B cell (primary cell): ENCODE data around the gene SAMM50. TPM values are rescaled to one million over a fixed set of nuclear protein-coding genes. Genes with fewer than 3 reads are reported as not detected.

Experiments used
- ATAC-seq: fragments of 200-7000 bp; cut with Tn5 transposase; one replicate; pipeline ENCODE4 v1.10.0; 2021; ENCODE audit warnings: low read depth, mild to moderate bottlenecking, moderate number of reproducible peaks, moderate library complexity
- CTCF ChIA-PET: fragments of 350-600 bp; sonication (Branson Sonifier 250); formaldehyde crosslinking; loops from one replicate; lab custom pipeline; 2021; ENCODE audit warnings: antibody characterized with exemption, inconsistent platforms; lab: Charles Lee
- POLR2A ChIA-PET: fragments of 350-600 bp; sonication (Branson Sonifier 250); formaldehyde crosslinking; loops from one replicate; lab custom pipeline; 2021; ENCODE audit warnings: antibody characterized with exemption; lab: Charles Lee
- DNase-seq: peaks from one replicate; pipeline ENCODE4 v3.0.0; 2013
- H2AFZ ChIP-seq: 2 replicates; pipeline ENCODE4 v1.6.1; 2012; ENCODE audit warnings: mild to moderate bottlenecking, low read depth, low read length; ENCODE audit not compliant: insufficient read depth, poor library complexity, severe bottlenecking
- H3K27ac ChIP-seq, 2 donors: 1 replicate in 1 of 2; 2 replicates in 1 of 2; pipeline ENCODE4 v1.5.1; 2012 to 2013; ENCODE audit warnings: low read length in 2 of 2, mild to moderate bottlenecking in 2 of 2, moderate library complexity in 1 of 2
- H3K27me3 ChIP-seq, 4 experiments: fragments of 200-600 bp in 1 of 4; sonication (generic) in 1 of 4; replicated peaks in 1 of 4; 1 replicate in 2 of 4; 2 replicates in 2 of 4; pipeline versions ENCODE4 v1.6.1 to v1.7.0; 2013 to 2016; ENCODE audit warnings: low read length in 3 of 4, mild to moderate bottlenecking in 2 of 4, mixed read lengths in 1 of 4, moderate library complexity in 1 of 4; ENCODE audit not compliant: insufficient read depth in 4 of 4, control insufficient read depth in 3 of 4; ENCODE audit errors: control extremely low read depth in 1 of 4
- H3K36me3 ChIP-seq, 2 experiments: replicated peaks in 1 of 2; 1 replicate in 1 of 2; 2 replicates in 1 of 2; pipeline versions ENCODE4 v1.6.1 to v1.7.1; 2013; ENCODE audit warnings: low read length in 1 of 2; ENCODE audit not compliant: insufficient read depth in 2 of 2, control insufficient read depth in 1 of 2; ENCODE audit errors: control extremely low read depth in 1 of 2, extremely low read depth in 1 of 2
- H3K4me1 ChIP-seq, 2 donors: fragments of 200-600 bp in 1 of 2; sonication (generic) in 1 of 2; 1 replicate in 1 of 2; 2 replicates in 1 of 2; pipeline versions ENCODE4 v1.5.1 to v1.6.1; 2013 to 2017; ENCODE audit warnings: low read length in 2 of 2; ENCODE audit not compliant: control insufficient read depth in 2 of 2, insufficient read depth in 2 of 2
- H3K4me2 ChIP-seq: replicated peaks from 2 replicates; pipeline ENCODE3; 2012; ENCODE audit warnings: mild to moderate bottlenecking, low read depth, low read length; ENCODE audit not compliant: poor library complexity, severe bottlenecking
- H3K4me3 ChIP-seq, 5 experiments: fragments of 200-600 bp in 1 of 5; sonication (generic) in 1 of 5; 1 replicate in 3 of 5; 2 replicates in 2 of 5; pipeline versions ENCODE4 v1.5.1 to v1.7.0; 2011 to 2016; ENCODE audit warnings: low read length in 4 of 5, mild to moderate bottlenecking in 4 of 5, low read depth in 2 of 5, control low read depth in 1 of 5, moderate library complexity in 1 of 5; ENCODE audit not compliant: insufficient read depth in 1 of 5; ENCODE audit errors: control extremely low read depth in 1 of 5, extremely low read depth in 1 of 5
- H3K79me2 ChIP-seq: fragments of 200-600 bp; sonication (generic); one replicate; pipeline ENCODE4 v1.6.0; 2016; ENCODE audit warnings: low read length; ENCODE audit not compliant: control insufficient read depth, insufficient read depth
- H3K9ac ChIP-seq: fragments of 200-600 bp; sonication (generic); 2 replicates; pipeline ENCODE4 v1.6.1; 2017; ENCODE audit warnings: mild to moderate bottlenecking, low read length, moderate library complexity
- H3K9me3 ChIP-seq, 3 donors: one replicate each; pipeline versions ENCODE4 v1.6.1 to v1.7.1; 2013; ENCODE audit warnings: low read length in 2 of 3; ENCODE audit not compliant: control insufficient read depth in 2 of 3, insufficient read depth in 1 of 3; ENCODE audit errors: control extremely low read depth in 1 of 3
- H4K20me1 ChIP-seq: 2 replicates; pipeline ENCODE4 v1.6.0; 2012; ENCODE audit warnings: mild to moderate bottlenecking, low read length; ENCODE audit not compliant: insufficient read depth, control insufficient read depth, poor library complexity, severe bottlenecking
- H3K27ac Mint-ChIP-seq: one replicate; pipeline ENCODE4 v1.8.0; 2021; ENCODE audit warnings: mixed read lengths
- H3K27me3 Mint-ChIP-seq: one replicate; pipeline ENCODE4 v1.8.0; 2021; ENCODE audit warnings: mixed read lengths
- H3K4me1 Mint-ChIP-seq: one replicate; pipeline ENCODE4 v1.8.0; 2021; ENCODE audit warnings: mixed read lengths
- H3K4me3 Mint-ChIP-seq: one replicate; pipeline ENCODE4 v1.8.0; 2021; ENCODE audit warnings: mixed read lengths
- H3K9me3 Mint-ChIP-seq: one replicate; pipeline ENCODE4 v1.8.0; 2022; ENCODE audit warnings: mixed read lengths; ENCODE audit not compliant: insufficient read depth
- EZH2 ChIP-seq: IDR thresholded peaks from 2 replicates; pipeline ENCODE4 v1.6.1; 2012; ENCODE audit warnings: borderline replicate concordance, low read depth, mild to moderate bottlenecking, moderate library complexity, low read length; ENCODE audit not compliant: insufficient read depth, poor library complexity, severe bottlenecking
- WGBS: methylation state at CpG from one replicate; pipeline ENCODE4 v1.1.5; 2013; ENCODE audit warnings: missing lambda C conversion rate; ENCODE audit not compliant: insufficient coverage; 5-methylcytosine and 5-hydroxymethylcytosine counted together
- intact Hi-C: fragments of 100-400 bp; cut with micrococcal nuclease; formaldehyde crosslinking; loops from one replicate; pipeline ENCODE4 v1.10.0; 2022
- polyA plus RNA-seq: library from polyadenylated mRNA; depleted of rRNA; stranded (reverse); fragments of >200 nt; gene quantifications from 2 replicates; pipeline ENCODE4 v1.2.3, GENCODE V29; 2012
- total RNA-seq, 2 donors: library from RNA; stranded (reverse); fragments of 120-200 nt in 1 of 2; gene quantifications; 1 replicate in 1 of 2; 2 replicates in 1 of 2; pipeline versions ENCODE4 v1.2.3 to v1.2.4, GENCODE V29; 2013 to 2022
- TF ChIP-seq, protein P1 (sequence below): fragments of 200-600 bp; IDR thresholded peaks from one replicate; pipeline ENCODE4 v1.8.0; 2022; ENCODE audit warnings: antibody characterized with exemption, mild to moderate bottlenecking

Gene SAMM50
- total and polyA plus RNA-seq, 2 donors (not counting 1 experiment from before 2014, with no cell fraction given), result 18.8 to 43.2 TPM

GRCh38 chr22:43955883-43956782 lies 891 bp downstream of the SAMM50 start:
- Histone ChIP-seq H3K9ac (peak overlapping the region; percentile 79), H2AFZ (peak overlapping the region; percentile 87), H3K79me2 (peaks cover 55% of the 10 kb centered on the region), H3K4me2 (peak overlapping the region; percentile 90), H3K36me3 (peaks cover 0 to 4% of the 10 kb centered on the region in 2 experiments), H4K20me1 (peaks cover 40% of the 10 kb centered on the region), H3K27ac (peak overlapping the region; percentile 85 to 88), H3K4me1 (peaks cover 18 to 23% of the 10 kb centered on the region in 2 donors), H3K27me3 (peaks cover 0 to 4% (median 0%) of the 10 kb centered on the region in 4 experiments), H3K9me3 (no peaks in the 10 kb centered on the region), H3K4me3 (peak overlapping the region; percentile 76 to 93 (median 82))
- TF ChIP-seq, protein P1, sequence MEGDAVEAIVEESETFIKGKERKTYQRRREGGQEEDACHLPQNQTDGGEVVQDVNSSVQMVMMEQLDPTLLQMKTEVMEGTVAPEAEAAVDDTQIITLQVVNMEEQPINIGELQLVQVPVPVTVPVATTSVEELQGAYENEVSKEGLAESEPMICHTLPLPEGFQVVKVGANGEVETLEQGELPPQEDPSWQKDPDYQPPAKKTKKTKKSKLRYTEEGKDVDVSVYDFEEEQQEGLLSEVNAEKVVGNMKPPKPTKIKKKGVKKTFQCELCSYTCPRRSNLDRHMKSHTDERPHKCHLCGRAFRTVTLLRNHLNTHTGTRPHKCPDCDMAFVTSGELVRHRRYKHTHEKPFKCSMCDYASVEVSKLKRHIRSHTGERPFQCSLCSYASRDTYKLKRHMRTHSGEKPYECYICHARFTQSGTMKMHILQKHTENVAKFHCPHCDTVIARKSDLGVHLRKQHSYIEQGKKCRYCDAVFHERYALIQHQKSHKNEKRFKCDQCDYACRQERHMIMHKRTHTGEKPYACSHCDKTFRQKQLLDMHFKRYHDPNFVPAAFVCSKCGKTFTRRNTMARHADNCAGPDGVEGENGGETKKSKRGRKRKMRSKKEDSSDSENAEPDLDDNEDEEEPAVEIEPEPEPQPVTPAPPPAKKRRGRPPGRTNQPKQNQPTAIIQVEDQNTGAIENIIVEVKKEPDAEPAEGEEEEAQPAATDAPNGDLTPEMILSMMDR, result no peak
- TF ChIP-seq EZH2, result no peak
- ATAC-seq (peak; percentile 20), DNase-seq (peak; percentile 63)
- Mint-ChIP-seq H3K4me1 (peaks cover 44% of the 10 kb centered on the region), H3K9me3 (no peaks in the 10 kb centered on the region), H3K4me3 (peak overlapping the region; percentile 94), H3K27me3 (peaks cover 4% of the 10 kb centered on the region), H3K27ac (peak overlapping the region; percentile 94)
- ChIA-PET POLR2A (interaction anchor here (1.4 to 1.7 kb wide), 2 partner anchors 40 to 68 kb away, joined by 3 to 4 read pairs; partner anchors contain the start of gene PARVB), CTCF (interaction anchor here (1.5 to 2.0 kb wide), 2 partner anchors 10 to 129 kb away, joined by 6 to 18 read pairs; no protein-coding TSS in a partner anchor)
- intact Hi-C loops, result loop anchor here (2.0 to 5.0 kb wide), 5 partner anchors 69 to 769 kb away; partner anchors contain the start of genes EFCAB6, PARVB, PARVG and RTL6
- 2% methylated on average over 4 of the region's 17 CpGs for WGBS
